ENCODE results near the gene NFE2. TPM values are rescaled to one million over a fixed set of nuclear protein-coding genes. Genes with fewer than 3 reads are reported as not detected.

Gene NFE2
- total RNA-seq (2022; extraction: Qiagen RNA extraction): 0.03 to 0.08 TPM (median 0.07 TPM) in 4 of 5 replicates, not detected in the other

GRCh38 chr12:54300732-54301427 lies at the start of gene NFE2:
Gene NFE2, minus strand, starts transcription at chr12:54301015. Its CDS starts 5,767 bp downstream, at chr12:54295248.

GRCh38 chr12:54324617-54325441 lies 24.0 kb upstream of the NFE2 start, which contains the start of gene COPZ1:
Gene COPZ1, plus strand, starts transcription at chr12:54325131. Its CDS starts 33 bp downstream, at chr12:54325164.

GRCh38 chr12:54280468-54281260 lies 20.2 kb downstream of the NFE2 start, which contains the start of gene HNRNPA1:
Gene HNRNPA1, plus strand, starts transcription at chr12:54280726. Its CDS starts 82 bp downstream, at chr12:54280808.

GRCh38 chr12:54279632-54280467 lies 21.0 kb downstream of the NFE2 start, which contains the start of gene CBX5:
Gene CBX5, minus strand, starts transcription at chr12:54280122. Its CDS starts 22,472 bp downstream, at chr12:54257650.

Other genes starting within 250 kb of the NFE2 start
- 2.0 to 3.3 TPM (median 2.6 TPM) in 5 replicates for gene HOXC4, start 247.2 kb downstream of the NFE2 start, total RNA-seq (2022; extraction: Qiagen RNA extraction)
- gene SMUG1, start 112.0 kb downstream of the NFE2 start, total RNA-seq (2022; extraction: Qiagen RNA extraction): 27.2 to 34.8 TPM (median 32.5 TPM) in 5 replicates
- 18.1 to 23.9 TPM (median 21.7 TPM) in 5 replicates for gene CBX5, start 20.9 kb downstream of the NFE2 start, total RNA-seq (2022; extraction: Qiagen RNA extraction)
- 1,458 to 2,838 TPM (median 1,525 TPM) in 5 replicates for gene HNRNPA1, start 20.3 kb downstream of the NFE2 start, total RNA-seq (2022; extraction: Qiagen RNA extraction)
- 210 to 321 TPM (median 217 TPM) in 5 replicates for gene COPZ1, start 24.1 kb upstream of the NFE2 start, total RNA-seq (2022; extraction: Qiagen RNA extraction)
- gene GPR84, start 63.5 kb upstream of the NFE2 start, total RNA-seq (2022; extraction: Qiagen RNA extraction): 0.05 to 0.11 TPM (median 0.08 TPM) in 3 of 5 replicates, not detected in the others
- 14.0 to 21.2 TPM (median 19.8 TPM) in 5 replicates for gene ZNF385A, start 83.7 kb upstream of the NFE2 start, total RNA-seq (2022; extraction: Qiagen RNA extraction)
- 232 to 312 TPM (median 289 TPM) in 5 replicates for gene ITGA5, start 118.3 kb upstream of the NFE2 start, total RNA-seq (2022; extraction: Qiagen RNA extraction)
- gene GTSF1, start 172.6 kb upstream of the NFE2 start, total RNA-seq (2022; extraction: Qiagen RNA extraction): not detected in 5 replicates
- gene NCKAP1L, start 196.7 kb upstream of the NFE2 start, total RNA-seq (2022; extraction: Qiagen RNA extraction): 0.06 TPM in 1 of 5 replicates, not detected in the others
- 0.02 to 0.03 TPM in 2 of 5 replicates, not detected in the others for gene PDE1B, start 248.6 kb upstream of the NFE2 start, total RNA-seq (2022; extraction: Qiagen RNA extraction)

All from A549 treated with AZD2906 at 1 μM for 4 hours (cell line).